ENCODE data around the gene ARL6IP1. TPM values are rescaled to one million over a fixed set of nuclear protein-coding genes. Genes with fewer than 3 reads are reported as not detected.
A peak's percentile ranks its signal among the peaks of the same experiment; 100 is the strongest.

The ARL6IP1 gene
- total and polyA plus RNA-seq, 5 donors = 25.5 to 37.9 (median 27.3) TPM

DNA sequence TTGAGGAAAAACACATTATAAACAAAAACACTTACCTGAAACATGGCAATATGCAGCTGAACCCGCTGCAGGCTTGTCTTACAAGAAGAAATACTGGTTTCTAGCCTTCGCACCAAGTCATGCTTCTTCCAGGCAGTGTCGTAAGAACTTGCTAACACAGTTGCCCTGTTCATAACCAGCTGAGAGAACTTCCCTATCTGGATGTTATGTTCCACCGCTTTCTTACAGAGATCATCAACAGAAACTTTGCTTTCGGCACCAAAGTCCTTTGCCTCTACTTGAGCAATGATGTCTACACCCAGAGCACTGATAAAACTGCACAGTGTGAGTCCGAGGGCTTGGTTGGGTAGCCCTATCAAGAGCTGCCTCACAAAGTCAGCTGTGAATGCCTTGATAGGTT is 27.9 kb upstream of the ARL6IP1 start:
- Histone ChIP-seq H3K27ac (ENCODE audit: low read length) (no peak overlapping the region), H3K27me3 (ENCODE audit: control insufficient read depth, insufficient read depth) (no peaks in the 10 kb centered on the region), H3K9me3 (ENCODE audit: control insufficient read depth, low read length) (no peaks in the 10 kb centered on the region), H3K4me1 (ENCODE audit: control insufficient read depth, insufficient read depth, low read length) (no peaks in the 10 kb centered on the region), H3K4me3 (ENCODE audit: low read length) (no peak overlapping the region)
- 94% methylated on average over 6 of the region's 6 CpGs for WGBS
- intact Hi-C loops (cut with DNase I) = no loop called here
- no peak for DNase-seq
- no peak for ATAC-seq

GRCh38 chr16:18827890-18828289 is 26.5 kb upstream of the ARL6IP1 start:
- DNase-seq (no peak), ATAC-seq (no peak)
- Histone ChIP-seq H3K9me3 (ENCODE audit: control insufficient read depth, low read length) (no peaks in the 10 kb centered on the region), H3K27ac (ENCODE audit: low read length) (no peak overlapping the region), H3K4me3 (ENCODE audit: low read length) (no peak overlapping the region), H3K4me1 (ENCODE audit: control insufficient read depth, insufficient read depth, low read length) (no peaks in the 10 kb centered on the region), H3K27me3 (ENCODE audit: control insufficient read depth, insufficient read depth) (no peaks in the 10 kb centered on the region)
- WGBS = 82% methylated on average over 4 of the region's 4 CpGs
- intact Hi-C loops (cut with DNase I) = no loop called here

DNA sequence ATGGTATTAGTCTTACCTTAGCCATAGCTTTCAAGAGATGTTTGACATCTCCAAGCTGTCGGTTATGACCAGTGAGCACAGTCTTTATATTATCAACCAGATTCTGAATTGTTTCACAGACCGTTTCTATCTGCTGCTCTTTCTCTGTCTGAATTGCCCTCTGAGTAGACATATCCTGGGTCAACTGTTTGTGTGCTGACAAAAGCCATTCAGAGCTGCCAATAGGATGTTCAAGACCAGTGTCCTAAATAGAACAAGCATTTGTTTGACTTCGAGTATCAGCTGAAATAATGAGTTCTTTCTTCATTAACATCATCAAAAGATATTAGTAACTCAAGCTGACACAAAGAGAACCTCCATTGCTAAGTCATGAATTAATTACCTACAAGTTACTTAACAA is 14.9 kb upstream of the ARL6IP1 start:
- intact Hi-C loops (cut with DNase I) = no loop called here
- DNase-seq = no peak
- WGBS = 74% methylated on average over 3 of the region's 3 CpGs
- Histone ChIP-seq H3K27me3 (ENCODE audit: control insufficient read depth, insufficient read depth) (no peaks in the 10 kb centered on the region), H3K4me3 (ENCODE audit: low read length) (no peak overlapping the region), H3K4me1 (ENCODE audit: control insufficient read depth, insufficient read depth, low read length) (no peaks in the 10 kb centered on the region), H3K9me3 (ENCODE audit: control insufficient read depth, low read length) (no peaks in the 10 kb centered on the region), H3K27ac (ENCODE audit: low read length) (no peak overlapping the region)
- no peak for ATAC-seq

DNA sequence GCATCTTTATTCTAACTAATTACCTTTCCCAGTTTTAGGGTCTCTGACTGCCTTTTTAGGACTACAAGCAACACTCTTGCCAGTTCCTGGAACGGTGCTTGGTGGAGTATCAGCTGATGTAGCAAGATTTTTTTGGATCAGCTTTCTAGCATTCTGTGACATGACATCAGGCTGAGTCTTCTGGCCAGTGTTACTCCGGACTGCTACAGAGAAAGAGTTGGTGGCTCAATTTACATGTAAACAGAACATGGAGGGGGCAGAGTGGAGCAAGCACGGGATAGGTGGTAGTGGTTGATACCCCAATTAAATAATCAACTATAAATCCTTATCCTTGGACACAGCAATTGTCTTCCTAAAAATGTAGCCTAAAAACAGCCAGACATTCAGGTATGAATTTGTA is 10.6 kb upstream of the ARL6IP1 start:
- Histone ChIP-seq H3K9me3 (ENCODE audit: control insufficient read depth, low read length) (no peaks in the 10 kb centered on the region), H3K4me3 (ENCODE audit: low read length) (no peak overlapping the region), H3K4me1 (ENCODE audit: control insufficient read depth, insufficient read depth, low read length) (no peaks in the 10 kb centered on the region), H3K27me3 (ENCODE audit: control insufficient read depth, insufficient read depth) (no peaks in the 10 kb centered on the region), H3K27ac (ENCODE audit: low read length) (no peak overlapping the region)
- intact Hi-C loops (cut with DNase I) = no loop called here
- ATAC-seq (no peak), DNase-seq (no peak)
- WGBS = 86% methylated on average over 3 of the region's 3 CpGs

DNA sequence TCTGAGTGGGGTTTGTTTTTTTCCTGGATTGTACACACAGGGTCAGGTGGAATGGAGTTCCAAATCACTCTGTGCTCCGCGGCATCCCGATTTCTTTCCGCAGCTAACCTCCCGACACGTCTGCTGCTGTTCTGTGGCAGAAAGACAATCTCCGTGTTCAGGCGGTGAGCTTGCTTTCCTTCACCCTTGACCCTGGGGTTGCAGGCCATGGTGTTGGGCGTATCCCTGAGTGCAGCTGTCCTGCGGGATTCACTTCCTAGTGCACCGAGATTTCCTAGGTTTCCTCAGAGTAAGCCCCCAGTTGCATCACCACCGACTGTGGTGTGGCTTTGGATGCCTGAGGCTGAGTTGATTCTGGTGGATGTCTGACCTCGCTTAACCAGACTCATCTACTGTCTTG is 7.8 kb upstream of the ARL6IP1 start:
- 92% methylated on average over 13 of the region's 13 CpGs for WGBS
- Histone ChIP-seq H3K4me1 (ENCODE audit: control insufficient read depth, insufficient read depth, low read length) (no peaks in the 10 kb centered on the region), H3K27me3 (ENCODE audit: control insufficient read depth, insufficient read depth) (no peaks in the 10 kb centered on the region), H3K9me3 (ENCODE audit: control insufficient read depth, low read length) (no peaks in the 10 kb centered on the region), H3K4me3 (ENCODE audit: low read length) (no peak overlapping the region), H3K27ac (ENCODE audit: low read length) (no peak overlapping the region)
- no peak for ATAC-seq
- no peak for DNase-seq
- intact Hi-C loops (cut with DNase I) = loop anchor here in 1 of 4 donors (10.0 kb wide), 1 partner anchor 256 kb away; the partner anchor contains the start of gene COQ7

GRCh38 chr16:18805257-18805773 is 4.0 kb upstream of the ARL6IP1 start:
- no peak overlapping the region for H3K27ac ChIP-seq (ENCODE audit: low read length)

GRCh38 chr16:18804540-18804939 is 3.2 kb upstream of the ARL6IP1 start:
- Histone ChIP-seq H3K27ac (ENCODE audit: low read length) (peak overlapping the region; percentile 67), H3K4me1 (ENCODE audit: control insufficient read depth, insufficient read depth, low read length) (peaks cover 5% of the 10 kb centered on the region), H3K27me3 (ENCODE audit: control insufficient read depth, insufficient read depth) (no peaks in the 10 kb centered on the region), H3K4me3 (ENCODE audit: low read length) (no peak overlapping the region), H3K9me3 (ENCODE audit: control insufficient read depth, low read length) (no peaks in the 10 kb centered on the region)
- 37% methylated on average over 3 of the region's 3 CpGs for WGBS
- intact Hi-C loops (cut with DNase I) = loop anchor here in 1 of 4 donors (10.0 kb wide), 1 partner anchor 260 kb away; the partner anchor contains the start of gene COQ7
- no peak for DNase-seq
- no peak for ATAC-seq

More at GRCh38 chr16:18805257-18805773, 4.0 kb upstream of the ARL6IP1 start:
- no peak overlapping the region for H3K4me3 ChIP-seq (ENCODE audit: low read length)
- no peaks in the 10 kb centered on the region for H3K27me3 ChIP-seq (ENCODE audit: control insufficient read depth, insufficient read depth)
- H3K4me1 ChIP-seq (ENCODE audit: control insufficient read depth, insufficient read depth, low read length) = peaks cover 5% of the 10 kb centered on the region
- WGBS = 22% methylated on average over 2 of the region's 2 CpGs
- no peak for ATAC-seq
- H3K9me3 ChIP-seq (ENCODE audit: control insufficient read depth, low read length) = no peaks in the 10 kb centered on the region
- intact Hi-C loops (cut with DNase I) = loop anchor here in 1 of 4 donors (10.0 kb wide), 1 partner anchor 259 kb away; the partner anchor contains the start of gene COQ7
- no peak for DNase-seq

DNA sequence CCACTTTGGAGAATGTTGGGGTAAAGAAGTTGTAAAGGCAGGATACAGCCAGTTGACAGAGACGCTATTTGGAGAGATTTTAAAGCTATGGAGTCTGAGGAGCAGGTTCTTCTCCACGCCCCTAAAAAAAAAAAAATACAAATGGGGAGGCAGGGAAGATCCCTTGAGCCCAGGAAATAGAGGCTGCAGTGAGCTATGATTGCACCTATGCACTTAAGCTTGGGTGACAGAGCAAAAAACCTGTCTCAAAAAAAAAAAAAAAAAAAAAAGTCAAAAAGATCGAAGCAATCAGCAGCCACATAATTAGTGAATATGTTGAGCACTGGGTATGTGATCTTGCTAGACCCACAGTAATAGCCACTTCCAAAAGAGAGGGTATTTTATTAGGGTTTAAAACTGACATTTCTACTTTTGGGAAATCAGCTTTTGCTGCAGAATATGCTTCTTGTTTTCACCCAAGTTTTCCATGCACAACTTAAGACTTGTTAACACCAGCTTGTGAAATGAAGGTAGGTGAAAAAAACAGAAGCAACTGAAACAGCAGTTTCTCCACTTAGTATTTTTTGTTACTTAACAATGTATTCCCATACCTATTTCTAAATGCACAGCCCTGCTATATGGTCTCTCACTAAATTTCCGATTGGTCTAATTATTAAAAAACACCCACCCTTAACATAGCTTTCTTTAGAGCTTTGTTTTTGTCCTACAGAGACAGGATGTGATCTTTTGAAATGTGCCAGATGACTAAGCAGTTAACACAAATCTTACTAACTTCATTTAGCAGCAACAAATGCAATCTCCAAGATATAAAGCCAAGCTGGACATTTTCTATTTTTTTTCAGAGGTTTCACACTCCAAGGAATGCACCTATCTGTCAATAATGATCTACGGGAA is 2.5 kb upstream of the ARL6IP1 start:
- intact Hi-C loops (cut with DNase I) = loop anchor here in 1 of 4 donors (10.0 kb wide), 1 partner anchor 261 kb away; the partner anchor contains the start of gene COQ7
- no peak for ATAC-seq
- H3K4me3 ChIP-seq (ENCODE audit: low read length) = no peak overlapping the region
- H3K4me1 ChIP-seq (ENCODE audit: control insufficient read depth, insufficient read depth, low read length) = peaks cover 5% of the 10 kb centered on the region
- no peak for DNase-seq
- no peaks in the 10 kb centered on the region for H3K9me3 ChIP-seq (ENCODE audit: control insufficient read depth, low read length)
- 57% methylated on average over 5 of the region's 5 CpGs for WGBS
- H3K27ac ChIP-seq (ENCODE audit: low read length) = peak overlapping the region; percentile 44
- H3K27me3 ChIP-seq (ENCODE audit: control insufficient read depth, insufficient read depth) = no peaks in the 10 kb centered on the region

- Histone ChIP-seq H3K9me3 (ENCODE audit: control insufficient read depth, low read length) (no peaks in the 10 kb centered on the region), H3K27me3 (ENCODE audit: control insufficient read depth, insufficient read depth) (no peaks in the 10 kb centered on the region), H3K27ac (ENCODE audit: low read length) (no peak overlapping the region), H3K4me1 (ENCODE audit: control insufficient read depth, insufficient read depth, low read length) (peaks cover 5% of the 10 kb centered on the region), H3K4me3 (ENCODE audit: low read length) (no peak overlapping the region)
- ATAC-seq = no peak
- 90% methylated on average over 16 of the region's 16 CpGs for WGBS
- DNase-seq = peak in 1 of 3 donors; percentile 59
- intact Hi-C loops (cut with DNase I) = loop anchor here in 1 of 4 donors (10.0 kb wide), 1 partner anchor 262 kb away; the partner anchor contains the start of gene COQ7
Measured at GRCh38 chr16:18802767-18803343, 1.5 kb upstream of the ARL6IP1 start.

- Histone ChIP-seq H3K4me3 (ENCODE audit: low read length) (peak overlapping the region; percentile 67), H3K27me3 (ENCODE audit: control insufficient read depth, insufficient read depth) (no peaks in the 10 kb centered on the region), H3K4me1 (ENCODE audit: control insufficient read depth, insufficient read depth, low read length) (peaks cover 5% of the 10 kb centered on the region), H3K27ac (ENCODE audit: low read length) (peak overlapping the region; percentile 75), H3K9me3 (ENCODE audit: control insufficient read depth, low read length) (no peaks in the 10 kb centered on the region)
- WGBS = under 1% methylated on average over 15 of the region's 15 CpGs
- DNase-seq (no peak), ATAC-seq (no peak)
- intact Hi-C loops (cut with DNase I) = loop anchor here in 1 of 4 donors (10.0 kb wide), 1 partner anchor 264 kb away; the partner anchor contains the start of gene COQ7
Measured at GRCh38 chr16:18800775-18801144, 589 bp downstream of the ARL6IP1 start.

DNA sequence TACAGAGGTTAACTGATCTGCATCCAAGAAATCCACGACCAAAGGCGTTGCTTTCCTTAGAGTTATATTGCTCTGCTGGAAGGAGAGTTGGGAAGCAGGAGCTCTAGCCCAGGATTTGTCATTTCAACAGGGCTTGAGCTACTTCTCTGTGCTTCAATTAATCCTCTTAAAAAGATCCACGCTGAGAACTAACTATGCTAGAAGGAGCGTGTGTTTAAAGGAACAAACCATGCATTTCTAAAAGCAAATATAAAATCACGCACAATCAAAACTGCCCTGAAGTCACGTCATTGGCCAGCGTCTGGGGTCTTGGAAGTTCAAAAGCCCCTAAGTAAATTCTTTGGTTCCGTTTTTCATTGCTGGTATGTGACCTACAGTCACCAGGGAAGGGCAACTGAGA is 1.1 kb downstream of the ARL6IP1 start:
- Histone ChIP-seq H3K4me1 (ENCODE audit: control insufficient read depth, insufficient read depth, low read length) (peaks cover 5% of the 10 kb centered on the region), H3K27me3 (ENCODE audit: control insufficient read depth, insufficient read depth) (no peaks in the 10 kb centered on the region), H3K27ac (ENCODE audit: low read length) (no peak overlapping the region), H3K4me3 (ENCODE audit: low read length) (peak overlapping the region; percentile 67), H3K9me3 (ENCODE audit: control insufficient read depth, low read length) (no peaks in the 10 kb centered on the region)
- no peak for DNase-seq
- ATAC-seq = no peak
- intact Hi-C loops (cut with DNase I) = loop anchor here in 1 of 4 donors (10.0 kb wide), 1 partner anchor 265 kb away; the partner anchor contains the start of gene COQ7
- WGBS = 1% methylated on average over 8 of the region's 8 CpGs
